NCI-H2081 treated with DMSO at 0.1 percent for 48 hours (cell line): ENCODE data around the gene RAPH1.
"Not testable (repeated sequence)": the region's sequence is repeated elsewhere in the genome, so short reads cannot be mapped to it uniquely, and the experiment has no call there.

Experiments used
- DNase-seq: peaks from one replicate; lab custom pipeline; 2025; lab: John Stamatoyannopoulos, UW

RAPH1 gene

DNA sequence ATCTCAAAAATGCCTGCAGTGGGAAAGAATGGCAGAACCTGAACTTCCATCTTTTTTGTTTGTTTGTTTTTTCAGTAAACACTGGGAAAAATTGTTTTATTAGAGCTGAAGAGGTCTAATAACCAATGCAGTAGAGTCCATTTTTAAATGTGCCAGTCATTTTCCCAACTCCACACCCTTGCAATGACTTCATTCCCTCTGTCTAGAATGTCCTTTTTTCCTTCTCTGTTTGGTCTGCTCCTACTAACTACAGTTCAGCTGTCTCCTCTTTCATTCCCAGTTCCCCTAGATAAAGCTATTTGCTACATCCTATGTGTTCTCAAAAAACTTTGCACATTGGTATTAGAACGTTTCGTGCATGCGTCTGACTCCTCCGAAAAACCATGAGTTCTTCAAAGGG is 9.3 kb upstream of the RAPH1 start:
- no peak for DNase-seq

DNA sequence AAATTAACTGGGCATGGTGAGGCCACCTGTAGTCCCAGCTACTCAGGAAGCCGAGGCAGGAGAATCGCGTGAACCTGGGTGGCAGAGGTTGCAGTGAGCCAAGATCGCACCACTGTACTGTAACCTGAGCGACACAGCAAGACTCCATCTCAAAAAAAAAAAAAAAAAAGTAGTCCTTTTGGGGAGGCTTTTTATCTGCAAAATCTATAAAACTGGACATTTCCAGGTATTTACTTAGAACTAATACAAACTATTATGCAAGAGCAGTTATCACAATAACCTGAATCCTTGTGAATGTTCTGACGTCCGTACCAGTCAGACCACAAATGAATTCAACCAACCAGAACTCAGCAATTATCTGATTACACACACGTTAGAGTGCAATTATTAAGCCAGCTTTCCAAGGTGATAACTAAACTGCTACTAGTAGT is 8.8 kb upstream of the RAPH1 start:
- DNase-seq, result no peak

DNA sequence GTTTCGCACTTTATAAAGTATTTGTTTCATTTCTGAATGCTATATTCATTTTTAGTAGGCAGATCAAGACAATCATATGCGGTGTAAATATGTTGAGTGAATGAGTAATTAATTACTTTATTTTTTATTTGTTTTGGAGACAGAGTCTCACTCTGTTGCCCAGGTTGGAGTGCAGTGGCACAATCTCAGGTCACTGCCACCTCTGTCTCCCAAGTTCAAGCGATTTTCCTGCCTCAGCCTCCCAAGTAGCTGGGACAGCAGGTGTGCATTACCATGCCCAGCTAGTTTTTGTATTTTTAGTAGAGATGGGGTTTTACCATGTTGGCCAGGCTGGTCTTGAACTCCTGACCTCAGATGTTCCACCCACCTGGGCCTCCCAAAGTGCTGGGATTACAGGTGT is 5.5 kb upstream of the RAPH1 start:
- DNase-seq, result not testable (repeated sequence)

DNA sequence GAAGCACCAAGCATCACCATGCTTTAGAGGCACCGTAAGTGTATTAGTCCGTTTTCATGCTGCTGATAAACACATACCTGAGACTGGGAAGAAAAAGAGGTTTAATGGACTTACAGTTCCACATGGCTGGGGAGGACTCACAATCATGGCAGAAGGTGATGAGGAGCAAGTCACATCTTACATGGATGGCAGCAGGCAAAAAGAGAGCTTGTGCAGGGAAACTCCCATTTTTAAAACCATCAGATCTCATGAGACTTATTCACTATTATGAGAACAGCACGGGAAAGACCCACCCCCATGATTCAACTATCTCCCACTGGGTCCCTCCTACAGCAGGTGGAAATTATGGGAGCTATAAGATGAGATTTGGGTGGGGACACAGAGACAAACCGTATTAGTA is 3.1 kb upstream of the RAPH1 start:
- DNase-seq, result not testable (repeated sequence)

DNA sequence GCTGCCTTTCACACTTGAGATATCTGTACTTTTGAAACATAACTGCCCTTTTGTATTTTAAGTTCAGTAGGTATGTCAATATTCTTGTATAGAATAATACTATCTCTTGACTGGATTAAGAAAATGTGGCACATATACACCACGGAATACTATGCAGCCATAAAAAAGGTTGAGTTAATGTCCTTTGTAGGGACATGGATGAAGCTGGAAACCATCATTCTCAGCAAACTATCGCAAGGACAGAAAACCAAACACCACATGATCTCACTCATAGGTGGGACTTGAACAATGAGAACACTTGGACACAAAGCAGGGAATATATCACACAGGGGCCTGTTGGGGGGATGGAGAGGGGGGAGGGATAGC is 1.5 kb upstream of the RAPH1 start:
- DNase-seq, result not testable (repeated sequence)

DNA sequence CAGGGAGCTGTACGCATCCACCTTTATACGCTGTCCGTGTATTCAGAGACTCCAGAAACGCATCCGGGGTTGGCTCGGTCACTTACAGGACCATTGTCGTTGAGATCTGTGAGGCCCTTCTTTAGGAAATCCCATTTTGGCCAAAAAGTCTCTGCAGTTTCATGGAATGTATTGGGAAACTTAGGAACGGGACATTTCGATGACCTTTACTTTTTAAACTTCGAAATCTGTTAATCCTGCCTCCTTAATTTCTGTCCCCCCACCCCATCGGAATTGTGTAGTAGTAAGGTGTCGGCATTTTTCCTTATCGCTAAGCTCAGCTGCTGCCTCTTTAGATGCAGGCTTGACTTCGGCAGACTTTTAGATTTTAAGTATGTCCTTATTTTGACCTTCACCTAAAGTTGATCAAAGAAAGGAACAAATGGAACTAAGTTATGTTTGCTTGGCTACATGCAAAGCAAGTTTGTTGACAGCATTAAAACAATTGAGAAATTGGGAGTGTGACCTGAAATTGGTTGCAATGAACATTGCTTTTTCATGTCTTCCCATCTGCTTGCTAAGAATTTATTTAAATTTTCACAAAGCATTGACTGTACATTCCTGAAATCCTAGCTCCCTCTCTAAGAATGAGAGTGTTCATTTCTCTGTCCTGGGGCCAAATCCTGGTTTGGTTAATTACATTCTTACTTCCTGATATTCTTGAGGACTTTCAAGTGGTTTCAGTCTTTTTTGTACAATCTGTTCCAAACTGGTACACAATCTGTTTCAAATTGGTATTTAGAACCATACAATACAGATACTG is 884 bp upstream of the RAPH1 start:
- no peak for DNase-seq

DNA sequence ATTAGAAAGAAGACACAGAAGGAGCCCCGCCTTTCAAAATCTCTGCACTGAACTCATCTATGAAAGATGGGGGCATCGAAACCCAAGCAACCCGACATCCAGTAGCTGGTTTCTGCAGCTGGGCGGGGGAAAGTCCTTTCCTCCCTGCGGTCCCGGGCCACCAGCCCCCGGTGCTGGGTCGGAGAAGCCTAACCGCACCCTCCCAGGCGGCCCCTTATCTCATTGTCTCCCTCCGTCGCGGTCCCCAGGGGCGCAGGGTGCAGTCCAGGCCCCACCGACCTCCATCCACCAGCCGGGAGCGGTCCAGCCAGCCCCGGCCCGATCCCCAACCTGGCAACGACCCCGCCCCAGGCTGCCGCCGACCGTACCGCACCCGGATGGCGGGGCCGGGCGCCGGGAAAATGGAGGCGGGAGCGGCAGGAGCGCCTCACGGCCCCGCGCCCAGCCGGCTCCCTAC is 452 bp downstream of the RAPH1 start:
- no peak for DNase-seq

DNA sequence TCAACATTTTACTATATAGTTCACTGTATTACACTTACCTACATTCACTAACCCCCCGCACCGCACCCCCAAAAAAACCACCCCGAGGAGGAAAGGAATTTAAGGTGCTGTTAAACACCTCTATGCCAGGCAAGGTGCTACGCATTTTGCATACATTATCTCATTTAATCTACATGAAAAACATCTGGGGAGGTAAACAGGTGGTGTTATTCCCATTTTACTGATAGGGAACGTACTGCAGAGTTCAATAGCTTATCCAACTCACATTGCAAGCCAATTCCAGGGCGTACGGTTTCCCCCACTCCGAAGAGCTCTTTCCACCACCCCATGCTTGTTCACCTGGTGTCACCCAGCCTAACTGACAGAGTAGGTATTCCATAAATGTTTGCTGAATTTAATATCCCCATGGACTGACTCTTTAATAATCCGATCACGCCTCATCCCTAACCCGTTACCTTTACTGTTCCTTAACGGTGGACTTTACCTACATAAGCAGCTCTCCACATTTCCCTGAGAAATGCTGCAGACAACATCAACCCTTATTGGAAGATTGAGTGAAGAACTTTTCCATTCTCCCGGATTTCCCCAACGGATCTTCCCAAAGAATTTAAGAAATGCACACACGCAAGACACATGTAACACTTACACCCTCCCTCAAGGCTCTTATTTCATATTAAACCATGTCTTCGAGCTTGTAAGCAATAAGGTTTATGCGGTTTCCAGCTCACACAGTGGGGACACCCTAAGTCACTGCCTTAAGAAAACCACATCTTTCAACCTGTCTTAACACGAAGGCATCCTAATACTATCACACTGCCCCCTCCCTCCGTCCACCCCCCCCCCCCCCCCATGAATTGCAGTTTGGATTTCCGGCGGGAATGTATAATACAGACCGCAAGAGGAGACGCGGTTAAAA is 1.2 kb downstream of the RAPH1 start:
- no peak for DNase-seq

- DNase-seq, result no peak
Observed at GRCh38 chr2:203532957-203533658, 2.0 kb downstream of the RAPH1 start.

- DNase-seq, result no peak
Observed at GRCh38 chr2:203527719-203528118, 7.4 kb downstream of the RAPH1 start.

GRCh38 chr2:203513268-203513667 is 21.8 kb downstream of the RAPH1 start:
- DNase-seq, result not testable (repeated sequence)

GRCh38 chr2:203510941-203511305 is 24.2 kb downstream of the RAPH1 start:
- no peak for DNase-seq

GRCh38 chr2:203510256-203510940 is 24.7 kb downstream of the RAPH1 start:
- no peak for DNase-seq

DNA sequence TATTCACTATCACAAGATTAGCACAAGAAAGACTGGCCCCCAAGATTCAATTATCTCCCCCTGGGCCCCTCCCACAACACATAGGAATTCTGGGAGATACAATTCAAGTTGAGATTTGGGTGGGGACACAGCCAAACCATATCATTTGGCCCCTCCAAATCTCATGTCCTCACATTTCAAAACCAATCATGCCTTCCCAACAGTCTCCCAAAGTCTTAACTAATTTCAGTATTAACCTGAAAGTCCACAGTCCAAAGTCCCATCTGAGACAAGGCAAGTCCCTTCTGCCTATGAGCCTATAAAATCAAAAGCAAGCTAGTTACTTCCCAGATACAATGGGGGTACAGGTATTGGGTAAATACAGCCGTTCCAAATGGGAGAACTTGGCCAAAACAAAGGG is 31.6 kb downstream of the RAPH1 start:
- DNase-seq, result not testable (repeated sequence)

DNA sequence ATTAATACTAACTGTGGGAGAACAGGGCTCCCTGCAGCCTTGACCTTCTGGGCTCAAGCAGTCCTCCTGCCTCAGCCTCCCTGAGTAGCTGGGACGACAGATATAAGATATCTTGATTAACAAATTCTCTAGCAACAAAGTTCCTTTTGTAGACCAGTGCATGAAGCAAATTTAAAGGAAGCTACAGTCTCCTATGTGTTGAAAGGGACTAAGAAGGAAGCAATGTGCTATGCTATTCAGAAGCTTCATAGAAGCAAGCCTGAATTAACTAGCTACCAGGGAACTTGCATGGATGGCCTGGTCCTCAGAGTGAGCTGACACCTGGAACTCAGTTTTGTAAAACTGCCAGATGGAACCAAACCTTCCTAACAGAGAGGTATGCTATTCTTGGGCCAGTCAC is 33.2 kb downstream of the RAPH1 start:
- no peak for DNase-seq

DNA sequence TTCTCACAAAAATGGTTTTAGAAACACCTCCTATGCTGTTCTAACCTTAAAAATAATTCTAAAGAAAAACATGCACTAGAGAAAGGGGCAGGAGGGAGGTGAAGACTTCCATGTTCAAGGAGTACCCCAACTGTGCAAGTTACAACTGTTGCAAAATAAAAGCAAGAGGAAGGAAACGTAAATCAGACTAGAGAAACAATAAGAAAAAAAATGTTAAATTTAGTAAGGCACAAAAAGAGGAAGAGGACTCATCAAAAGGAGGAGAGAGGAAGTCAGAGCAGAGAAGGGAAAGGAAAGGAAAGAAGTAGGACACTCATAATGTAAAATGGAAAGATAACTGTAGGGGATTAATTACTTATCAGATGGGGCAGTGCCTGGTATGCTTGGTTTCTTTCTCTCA is 34.1 kb downstream of the RAPH1 start:
- DNase-seq, result no peak

DNA sequence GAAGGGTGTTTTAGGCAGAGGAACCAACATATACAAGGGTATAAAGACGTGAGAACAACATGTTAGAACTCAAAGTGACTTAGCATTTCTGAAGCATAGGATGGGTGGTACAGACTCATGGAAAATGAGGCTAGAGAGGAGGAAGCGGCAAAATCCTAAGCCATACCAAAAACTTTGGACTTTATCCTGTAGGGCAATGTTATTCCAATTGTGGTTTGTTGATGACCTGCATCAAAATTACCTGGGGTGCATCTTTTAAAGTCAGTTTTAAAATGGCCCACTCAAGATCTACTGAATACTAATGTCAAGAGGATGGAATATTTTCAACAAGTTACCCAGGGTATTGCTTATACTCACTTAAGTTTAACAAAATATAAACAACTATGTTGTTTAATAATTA is 34.8 kb downstream of the RAPH1 start:
- DNase-seq, result no peak

DNA sequence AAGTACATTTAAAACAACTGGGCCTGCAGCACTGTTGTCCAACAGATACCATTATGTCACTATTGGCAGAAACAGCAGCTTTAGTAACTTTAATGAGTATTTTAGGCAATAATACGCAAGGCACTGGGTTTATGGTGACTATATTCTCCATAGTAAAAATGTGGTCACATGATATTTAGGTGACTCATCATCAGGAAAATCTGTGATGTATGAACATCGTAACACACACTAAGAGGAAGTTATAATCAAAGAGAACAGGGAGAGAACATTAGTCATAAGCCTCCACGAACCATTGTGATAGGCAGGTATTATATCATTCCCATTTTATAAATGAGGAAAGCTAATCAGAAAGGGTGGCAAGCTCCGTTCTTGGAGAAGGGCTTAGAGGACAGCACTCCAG is 36.9 kb downstream of the RAPH1 start:
- no peak for DNase-seq

- no peak for DNase-seq
Observed at GRCh38 chr2:203492965-203493364, 42.1 kb downstream of the RAPH1 start.

- DNase-seq, result no peak
Observed at GRCh38 chr2:203490391-203490790, 44.7 kb downstream of the RAPH1 start.

- DNase-seq, result no peak
Observed at GRCh38 chr2:203489531-203489930, 45.6 kb downstream of the RAPH1 start.
